Measurements from ENCODE around the gene STXBP5. TPM values are rescaled to one million over a fixed set of nuclear protein-coding genes. Genes with fewer than 3 reads are reported as not detected.

Gene STXBP5
- total and polyA plus RNA-seq, 2 of the 13 experiments (the other 11 are each of a cell fraction or from before 2014, with no cell fraction given), result 8.8 to 19.4 TPM

- no peak for TF ChIP-seq ZBTB44 (CRISPR knock-in tag; IDR thresholded peaks at IDR 0.05)
- TF ChIP-seq MTF2 (CRISPR knock-in tag; IDR thresholded peaks at IDR 0.05; ENCODE audit: borderline replicate concordance), result no peak
- no peak for TF ChIP-seq PHF8 (CRISPR knock-in tag; IDR thresholded peaks at IDR 0.05)
- no peak for TF ChIP-seq ZNF333 (CRISPR knock-in tag; IDR thresholded peaks at IDR 0.05; ENCODE audit: borderline replicate concordance)
- TF ChIP-seq ARID2 (CRISPR knock-in tag; IDR thresholded peaks at IDR 0.05; ENCODE audit: borderline replicate concordance), result no peak
- TF ChIP-seq SIX1 (CRISPR knock-in tag; IDR thresholded peaks at IDR 0.05; ENCODE audit: borderline replicate concordance), result no peak
- no peak for TF ChIP-seq KDM6A (CRISPR knock-in tag; IDR thresholded peaks at IDR 0.05; ENCODE audit: low read depth)
These were observed 13.7 kb downstream of the STXBP5 start (continued) for GRCh38 chr6:147217840-147218404.

GRCh38 chr6:147218797-147219196, 14.6 kb downstream of the STXBP5 start:
- TF ChIP-seq NR2C2 (CRISPR knock-in tag; IDR thresholded peaks at IDR 0.05; ENCODE audit: borderline replicate concordance), result no peak
- no peak for TF ChIP-seq ZBTB43 (CRISPR knock-in tag; conservative IDR thresholded peaks at IDR 0.05)
- TF ChIP-seq ZNF577 (CRISPR knock-in tag; IDR thresholded peaks at IDR 0.05; ENCODE audit: borderline replicate concordance, low read depth), result no peak
- no peak for TF ChIP-seq ZNF230 (CRISPR knock-in tag; IDR thresholded peaks at IDR 0.05)
- TF ChIP-seq ZNF441 (CRISPR knock-in tag; IDR thresholded peaks at IDR 0.05; ENCODE audit: borderline replicate concordance), result no peak
- TF ChIP-seq RFXAP (CRISPR knock-in tag; IDR thresholded peaks at IDR 0.05; ENCODE audit: borderline replicate concordance), result no peak
- TF ChIP-seq ZBTB4 (CRISPR knock-in tag; IDR thresholded peaks at IDR 0.05; ENCODE audit: borderline replicate concordance), result no peak
- TF ChIP-seq SYNCRIP (IDR thresholded peaks at IDR 0.05; ENCODE audit: insufficient read depth, low read depth, low read length), result no peak
- TF ChIP-seq ASH2L (IDR thresholded peaks at IDR 0.05; ENCODE audit: insufficient read length, low read depth, low read length), result no peak
- no TSS peak for BruUV-seq (replicated peaks)
- intact Hi-C loops (cut with micrococcal nuclease; ENCODE audit: unreplicated experiment), result no loop called here
- no peaks in the 10 kb centered on the region for H3K9me3 ChIP-seq (ENCODE audit: low read length)
- POLR2A ChIA-PET, result no interaction called here
- H3K4me3 ChIP-seq (replicated peaks in 1 of 3; ENCODE audit: insufficient read depth in 1 of 3, low read depth in 2 of 3, low read length in 3 of 3), result no peak overlapping the region
- no peaks in the 10 kb centered on the region for H3K4me1 ChIP-seq (ENCODE audit: insufficient read depth, low read length)
- CTCF ChIA-PET (ENCODE audit: low intra/inter-chr PET ratio, low total read pairs), result no interaction called here
- FAIRE-seq, result no peak
- 97% methylated on average over 3 of the region's 3 CpGs for WGBS (ENCODE audit: low lambda C conversion rate)
- H3K4me2 ChIP-seq (ENCODE audit: low read depth, low read length), result no peak overlapping the region
- no peaks in the 10 kb centered on the region for H3K79me2 ChIP-seq (ENCODE audit: insufficient read depth, low read length)
- ATAC-seq, result no peak
- no peak overlapping the region for H2AFZ ChIP-seq (ENCODE audit: low read length)
- no peak for DNase-seq (ENCODE audit: low spot score)
- peaks cover 0 to 5% of the 10 kb centered on the region in 2 experiments; a peak in 3 of 5 replicates for H3K36me3 ChIP-seq (replicated peaks in 1 of 2; ENCODE audit: control insufficient read depth in 1 of 2, insufficient read depth in 2 of 2, low read length in 2 of 2)
- H3K27me3 ChIP-seq (ENCODE audit: control insufficient read depth in 1 of 2, insufficient read depth in 2 of 2, low read length in 2 of 2), result no peaks in the 10 kb centered on the region
- no peak overlapping the region for H3K9ac ChIP-seq (ENCODE audit: insufficient read depth, low read depth, low read length)
- H4K20me1 ChIP-seq (ENCODE audit: insufficient read depth, low read length), result no peaks in the 10 kb centered on the region
- in situ Hi-C loops (cut with HindIII; ENCODE audit: extremely low pct_ligation_motif_present, low pct_unique_long_range_greater_than_20kb), result no loop called here
- H3K27ac ChIP-seq (ENCODE audit: extremely low read length, insufficient read depth, low read length), result no peak overlapping the region
